HepG2 (cell line): Measurements from ENCODE around the gene TNFAIP2. TPM values are rescaled to one million over a fixed set of nuclear protein-coding genes. Genes with fewer than 3 reads are reported as not detected.

Source experiments
- CC2D1A ChIP-seq: sonication (generic); formaldehyde crosslinking; IDR thresholded peaks from 2 replicates; pipeline ENCODE4 v1.8.1; 2023; ENCODE audit warnings: mild to moderate bottlenecking, missing genetic modification reagents
- GFI1 ChIP-seq: sonication (generic); formaldehyde crosslinking; IDR thresholded peaks from 2 replicates; pipeline ENCODE4 v1.5.0; 2020; ENCODE audit warnings: missing genetic modification reagents, mild to moderate bottlenecking, borderline replicate concordance
- KAT8 ChIP-seq: IDR thresholded peaks from 2 replicates; pipeline ENCODE4 v1.6.1; 2016; ENCODE audit warnings: missing genetic modification reagents, missing compliant biosample characterization
- MXI1 ChIP-seq: IDR thresholded peaks from 3 replicates; pipeline ENCODE4 v1.6.1; 2012; ENCODE audit warnings: low read depth, low read length, inconsistent platforms, borderline replicate concordance
- RAD21 ChIP-seq: fragments of 450-650 bp; formaldehyde crosslinking; IDR thresholded peaks from 2 replicates; pipeline ENCODE4 v1.5.0; 2020; ENCODE audit warnings: mild to moderate bottlenecking
- ZNF547 ChIP-seq: sonication (generic); formaldehyde crosslinking; IDR thresholded peaks from 2 replicates; pipeline ENCODE4 v1.5.1; 2020; ENCODE audit warnings: mild to moderate bottlenecking, missing genetic modification reagents
- ZNF569 ChIP-seq: sonication (generic); formaldehyde crosslinking; IDR thresholded peaks from 2 replicates; pipeline ENCODE4 v1.5.0; 2020; ENCODE audit warnings: mild to moderate bottlenecking, missing genetic modification reagents, moderate library complexity, borderline replicate concordance
- ZNF619 ChIP-seq: sonication (generic); formaldehyde crosslinking; IDR thresholded peaks from 2 replicates; pipeline ENCODE4 v1.4.0; 2020; ENCODE audit warnings: mild to moderate bottlenecking, missing genetic modification reagents
- polyA plus RNA-seq, 8 experiments: library from polyadenylated mRNA; depleted of rRNA in 3 of 8; stranded (reverse) in 7 of 8; unstranded in 1 of 8; fragments of >200 nt; fragmentation: Illumina TruSeq in 4 of 8; extraction: Trizol in 4 of 8; gene quantifications; 2 replicates each; pipeline versions ENCODE4 v1.2.1 to v1.2.3, GENCODE V29; 2011 to 2016; ENCODE audit warnings: low read depth in 4 of 8, missing spikeins in 1 of 8, mixed read lengths in 1 of 8; ENCODE audit not compliant: insufficient read depth in 1 of 8
- total RNA-seq, 5 experiments: library from RNA; depleted of rRNA; stranded (reverse); fragments of >200 nt; fragmentation: Illumina TruSeq; extraction: Trizol; gene quantifications; 2 replicates each; pipeline ENCODE4 v1.2.3, GENCODE V29; 2016; ENCODE audit warnings: low read depth in 1 of 5
- TF ChIP-seq, protein P1 (sequence below): IDR thresholded peaks from 2 replicates; pipeline ENCODE4 v1.6.1; 2016
- TF ChIP-seq, protein P2 (sequence below): sonication (generic); formaldehyde crosslinking; IDR thresholded peaks from 2 replicates; pipeline ENCODE4 v1.5.0; 2020; ENCODE audit warnings: missing genetic modification reagents, mild to moderate bottlenecking, borderline replicate concordance
- TF ChIP-seq, protein P3 (sequence below): sonication (generic); formaldehyde crosslinking; IDR thresholded peaks from 2 replicates; pipeline ENCODE4 v1.5.0; 2020; ENCODE audit warnings: missing genetic modification reagents
- TF ChIP-seq, protein P4 (sequence below): IDR thresholded peaks from 2 replicates; pipeline ENCODE4 v1.6.1; 2012; ENCODE audit warnings: low read length, improper control_type of control experiment
- TF ChIP-seq, protein P5 (sequence below): sonication (generic); formaldehyde crosslinking; IDR thresholded peaks from 2 replicates; pipeline ENCODE4 v1.5.0; 2020; ENCODE audit warnings: mild to moderate bottlenecking, missing genetic modification reagents, borderline replicate concordance

The TNFAIP2 gene
- total and polyA plus RNA-seq, 2 of the 13 experiments (the other 11 are each of a cell fraction or from before 2014, with no cell fraction given): 0.46 to 1.5 TPM

DNA sequence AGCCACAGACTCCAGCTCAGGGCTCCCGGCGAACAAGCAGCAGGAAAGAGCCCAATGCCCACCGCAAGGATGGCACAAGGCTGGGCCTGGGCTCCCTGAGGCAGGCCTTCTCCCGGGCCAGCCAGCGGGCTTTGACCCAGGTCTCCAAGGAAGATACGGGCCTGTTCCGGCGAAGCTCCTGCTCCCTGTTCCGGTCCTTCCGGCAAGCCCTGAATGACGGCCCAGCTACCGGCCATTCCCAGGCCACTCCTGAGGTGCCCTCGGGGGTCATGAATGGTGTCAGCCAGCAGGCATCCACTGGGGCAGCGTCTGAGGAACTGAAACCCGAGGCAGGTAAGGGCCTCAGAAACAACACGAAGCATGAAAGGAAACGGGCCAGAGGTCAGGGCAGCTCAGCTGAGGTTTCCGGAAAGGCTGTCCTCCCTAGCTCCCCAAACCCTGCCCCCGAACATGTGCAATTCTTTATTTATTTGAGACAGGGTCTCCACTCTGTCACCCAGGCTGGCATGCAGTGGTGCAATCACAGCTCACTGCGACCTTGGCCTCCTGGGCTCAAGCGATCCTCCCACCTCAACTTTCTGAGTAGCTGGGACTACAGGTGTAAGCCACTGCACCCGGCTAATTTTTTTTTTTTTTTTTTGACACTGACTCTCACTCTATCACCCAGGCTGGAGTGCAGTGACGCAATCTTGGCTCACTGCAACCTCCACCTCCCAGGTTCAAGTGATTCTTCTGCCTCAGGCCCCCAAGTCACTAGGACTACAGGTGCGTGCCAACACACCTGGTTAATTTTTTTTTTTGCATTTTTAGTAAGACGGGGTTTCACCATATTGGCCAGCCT is 22.8 kb upstream of the TNFAIP2 start (continued):
- TF ChIP-seq RAD21 (no peak), MXI1 (peak; percentile 69; the same call in 1 of the 3 replicates), ZNF569 (CRISPR knock-in tag) (no peak), KAT8 (CRISPR knock-in tag) (peak; percentile 74; the same call in 1 of the 2 replicates), ZNF619 (CRISPR knock-in tag) (no peak), ZNF547 (CRISPR knock-in tag) (peak; percentile 28; the same call in 1 of the 2 replicates), GFI1 (CRISPR knock-in tag) (peak; percentile 97), CC2D1A (CRISPR knock-in tag) (no peak)
- TF ChIP-seq, protein P1, sequence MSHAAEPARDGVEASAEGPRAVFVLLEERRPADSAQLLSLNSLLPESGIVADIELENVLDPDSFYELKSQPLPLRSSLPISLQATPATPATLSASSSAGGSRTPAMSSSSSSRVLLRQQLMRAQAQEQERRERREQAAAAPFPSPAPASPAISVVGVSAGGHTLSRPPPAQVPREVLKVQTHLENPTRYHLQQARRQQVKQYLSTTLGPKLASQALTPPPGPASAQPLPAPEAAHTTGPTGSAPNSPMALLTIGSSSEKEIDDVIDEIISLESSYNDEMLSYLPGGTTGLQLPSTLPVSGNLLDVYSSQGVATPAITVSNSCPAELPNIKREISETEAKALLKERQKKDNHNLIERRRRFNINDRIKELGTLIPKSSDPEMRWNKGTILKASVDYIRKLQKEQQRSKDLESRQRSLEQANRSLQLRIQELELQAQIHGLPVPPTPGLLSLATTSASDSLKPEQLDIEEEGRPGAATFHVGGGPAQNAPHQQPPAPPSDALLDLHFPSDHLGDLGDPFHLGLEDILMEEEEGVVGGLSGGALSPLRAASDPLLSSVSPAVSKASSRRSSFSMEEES: peak; percentile 77; the same call in 1 of the 2 replicates
- TF ChIP-seq, protein P2, sequence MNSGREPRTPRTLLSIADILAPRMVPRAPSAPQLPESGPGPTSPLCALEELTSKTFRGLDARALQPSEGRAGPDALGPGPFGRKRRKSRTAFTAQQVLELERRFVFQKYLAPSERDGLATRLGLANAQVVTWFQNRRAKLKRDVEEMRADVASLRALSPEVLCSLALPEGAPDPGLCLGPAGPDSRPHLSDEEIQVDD (CRISPR knock-in tag): no peak
- TF ChIP-seq, protein P3, sequence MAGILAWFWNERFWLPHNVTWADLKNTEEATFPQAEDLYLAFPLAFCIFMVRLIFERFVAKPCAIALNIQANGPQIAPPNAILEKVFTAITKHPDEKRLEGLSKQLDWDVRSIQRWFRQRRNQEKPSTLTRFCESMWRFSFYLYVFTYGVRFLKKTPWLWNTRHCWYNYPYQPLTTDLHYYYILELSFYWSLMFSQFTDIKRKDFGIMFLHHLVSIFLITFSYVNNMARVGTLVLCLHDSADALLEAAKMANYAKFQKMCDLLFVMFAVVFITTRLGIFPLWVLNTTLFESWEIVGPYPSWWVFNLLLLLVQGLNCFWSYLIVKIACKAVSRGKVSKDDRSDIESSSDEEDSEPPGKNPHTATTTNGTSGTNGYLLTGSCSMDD: 0 out of 2 replicates have a peak, but pooled peaks have one; percentile 62
- TF ChIP-seq, protein P4, sequence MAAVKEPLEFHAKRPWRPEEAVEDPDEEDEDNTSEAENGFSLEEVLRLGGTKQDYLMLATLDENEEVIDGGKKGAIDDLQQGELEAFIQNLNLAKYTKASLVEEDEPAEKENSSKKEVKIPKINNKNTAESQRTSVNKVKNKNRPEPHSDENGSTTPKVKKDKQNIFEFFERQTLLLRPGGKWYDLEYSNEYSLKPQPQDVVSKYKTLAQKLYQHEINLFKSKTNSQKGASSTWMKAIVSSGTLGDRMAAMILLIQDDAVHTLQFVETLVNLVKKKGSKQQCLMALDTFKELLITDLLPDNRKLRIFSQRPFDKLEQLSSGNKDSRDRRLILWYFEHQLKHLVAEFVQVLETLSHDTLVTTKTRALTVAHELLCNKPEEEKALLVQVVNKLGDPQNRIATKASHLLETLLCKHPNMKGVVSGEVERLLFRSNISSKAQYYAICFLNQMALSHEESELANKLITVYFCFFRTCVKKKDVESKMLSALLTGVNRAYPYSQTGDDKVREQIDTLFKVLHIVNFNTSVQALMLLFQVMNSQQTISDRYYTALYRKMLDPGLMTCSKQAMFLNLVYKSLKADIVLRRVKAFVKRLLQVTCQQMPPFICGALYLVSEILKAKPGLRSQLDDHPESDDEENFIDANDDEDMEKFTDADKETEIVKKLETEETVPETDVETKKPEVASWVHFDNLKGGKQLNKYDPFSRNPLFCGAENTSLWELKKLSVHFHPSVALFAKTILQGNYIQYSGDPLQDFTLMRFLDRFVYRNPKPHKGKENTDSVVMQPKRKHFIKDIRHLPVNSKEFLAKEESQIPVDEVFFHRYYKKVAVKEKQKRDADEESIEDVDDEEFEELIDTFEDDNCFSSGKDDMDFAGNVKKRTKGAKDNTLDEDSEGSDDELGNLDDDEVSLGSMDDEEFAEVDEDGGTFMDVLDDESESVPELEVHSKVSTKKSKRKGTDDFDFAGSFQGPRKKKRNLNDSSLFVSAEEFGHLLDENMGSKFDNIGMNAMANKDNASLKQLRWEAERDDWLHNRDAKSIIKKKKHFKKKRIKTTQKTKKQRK: no peak
- TF ChIP-seq, protein P5, sequence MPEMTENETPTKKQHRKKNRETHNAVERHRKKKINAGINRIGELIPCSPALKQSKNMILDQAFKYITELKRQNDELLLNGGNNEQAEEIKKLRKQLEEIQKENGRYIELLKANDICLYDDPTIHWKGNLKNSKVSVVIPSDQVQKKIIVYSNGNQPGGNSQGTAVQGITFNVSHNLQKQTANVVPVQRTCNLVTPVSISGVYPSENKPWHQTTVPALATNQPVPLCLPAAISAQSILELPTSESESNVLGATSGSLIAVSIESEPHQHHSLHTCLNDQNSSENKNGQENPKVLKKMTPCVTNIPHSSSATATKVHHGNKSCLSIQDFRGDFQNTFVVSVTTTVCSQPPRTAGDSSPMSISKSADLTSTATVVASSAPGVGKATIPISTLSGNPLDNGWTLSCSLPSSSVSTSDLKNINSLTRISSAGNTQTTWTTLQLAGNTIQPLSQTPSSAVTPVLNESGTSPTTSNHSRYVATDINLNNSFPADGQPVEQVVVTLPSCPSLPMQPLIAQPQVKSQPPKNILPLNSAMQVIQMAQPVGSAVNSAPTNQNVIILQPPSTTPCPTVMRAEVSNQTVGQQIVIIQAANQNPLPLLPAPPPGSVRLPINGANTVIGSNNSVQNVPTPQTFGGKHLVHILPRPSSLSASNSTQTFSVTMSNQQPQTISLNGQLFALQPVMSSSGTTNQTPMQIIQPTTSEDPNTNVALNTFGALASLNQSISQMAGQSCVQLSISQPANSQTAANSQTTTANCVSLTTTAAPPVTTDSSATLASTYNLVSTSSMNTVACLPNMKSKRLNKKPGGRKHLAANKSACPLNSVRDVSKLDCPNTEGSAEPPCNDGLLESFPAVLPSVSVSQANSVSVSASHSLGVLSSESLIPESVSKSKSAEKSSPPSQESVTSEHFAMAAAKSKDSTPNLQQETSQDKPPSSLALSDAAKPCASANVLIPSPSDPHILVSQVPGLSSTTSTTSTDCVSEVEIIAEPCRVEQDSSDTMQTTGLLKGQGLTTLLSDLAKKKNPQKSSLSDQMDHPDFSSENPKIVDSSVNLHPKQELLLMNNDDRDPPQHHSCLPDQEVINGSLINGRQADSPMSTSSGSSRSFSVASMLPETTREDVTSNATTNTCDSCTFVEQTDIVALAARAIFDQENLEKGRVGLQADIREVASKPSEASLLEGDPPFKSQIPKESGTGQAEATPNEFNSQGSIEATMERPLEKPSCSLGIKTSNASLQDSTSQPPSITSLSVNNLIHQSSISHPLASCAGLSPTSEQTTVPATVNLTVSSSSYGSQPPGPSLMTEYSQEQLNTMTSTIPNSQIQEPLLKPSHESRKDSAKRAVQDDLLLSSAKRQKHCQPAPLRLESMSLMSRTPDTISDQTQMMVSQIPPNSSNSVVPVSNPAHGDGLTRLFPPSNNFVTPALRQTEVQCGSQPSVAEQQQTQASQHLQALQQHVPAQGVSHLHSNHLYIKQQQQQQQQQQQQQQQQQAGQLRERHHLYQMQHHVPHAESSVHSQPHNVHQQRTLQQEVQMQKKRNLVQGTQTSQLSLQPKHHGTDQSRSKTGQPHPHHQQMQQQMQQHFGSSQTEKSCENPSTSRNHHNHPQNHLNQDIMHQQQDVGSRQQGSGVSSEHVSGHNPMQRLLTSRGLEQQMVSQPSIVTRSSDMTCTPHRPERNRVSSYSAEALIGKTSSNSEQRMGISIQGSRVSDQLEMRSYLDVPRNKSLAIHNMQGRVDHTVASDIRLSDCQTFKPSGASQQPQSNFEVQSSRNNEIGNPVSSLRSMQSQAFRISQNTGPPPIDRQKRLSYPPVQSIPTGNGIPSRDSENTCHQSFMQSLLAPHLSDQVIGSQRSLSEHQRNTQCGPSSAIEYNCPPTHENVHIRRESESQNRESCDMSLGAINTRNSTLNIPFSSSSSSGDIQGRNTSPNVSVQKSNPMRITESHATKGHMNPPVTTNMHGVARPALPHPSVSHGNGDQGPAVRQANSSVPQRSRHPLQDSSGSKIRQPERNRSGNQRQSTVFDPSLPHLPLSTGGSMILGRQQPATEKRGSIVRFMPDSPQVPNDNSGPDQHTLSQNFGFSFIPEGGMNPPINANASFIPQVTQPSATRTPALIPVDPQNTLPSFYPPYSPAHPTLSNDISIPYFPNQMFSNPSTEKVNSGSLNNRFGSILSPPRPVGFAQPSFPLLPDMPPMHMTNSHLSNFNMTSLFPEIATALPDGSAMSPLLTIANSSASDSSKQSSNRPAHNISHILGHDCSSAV (CRISPR knock-in tag): no peak
